SK-N-SH treated with all-trans-retinoic acid at 6 μM for 48 hours (cell line): ENCODE data around the gene NDRG3.

ENCODE experiments used
- ATAC-seq: fragments of 200-7000 bp; cut with Tn5 transposase; 3 replicates; pipeline ENCODE4 v1.9.1; 2020; ENCODE audit warnings: mild to moderate bottlenecking, moderate library complexity
- ARNTL ChIP-seq: fragments of 450-650 bp; formaldehyde crosslinking; IDR thresholded peaks from 2 replicates; pipeline ENCODE4 v1.5.0; 2020; ENCODE audit warnings: low read depth, mild to moderate bottlenecking, moderate library complexity, borderline replicate concordance
- BACH2 ChIP-seq: fragments of 250-450 bp; sonication (Bioruptor Pico); IDR thresholded peaks from 2 replicates; pipeline ENCODE4 v1.9.0; 2021; ENCODE audit warnings: mild to moderate bottlenecking, borderline replicate concordance
- CSDC2 ChIP-seq: fragments of 250-450 bp; sonication (Bioruptor Pico); IDR thresholded peaks from 2 replicates; pipeline ENCODE4 v1.5.0; 2020; ENCODE audit warnings: mild to moderate bottlenecking, moderate library complexity
- CSRNP3 ChIP-seq: fragments of 250-450 bp; sonication (Bioruptor Pico); IDR thresholded peaks from 2 replicates; pipeline ENCODE4 v1.5.1; 2021; ENCODE audit warnings: mild to moderate bottlenecking, moderate library complexity
- GLIS3 ChIP-seq: fragments of 250-450 bp; sonication (Bioruptor Pico); IDR thresholded peaks from 2 replicates; pipeline ENCODE4 v1.5.0; 2020; ENCODE audit warnings: mild to moderate bottlenecking, moderate library complexity
- OSR1 ChIP-seq: fragments of 250-450 bp; sonication (Bioruptor Pico); IDR thresholded peaks from 2 replicates; pipeline ENCODE4 v1.8.0; 2022; ENCODE audit warnings: moderate library complexity, mild to moderate bottlenecking, inconsistent platforms
- POU6F1 ChIP-seq: fragments of 250-450 bp; sonication (Bioruptor Pico); IDR thresholded peaks from 2 replicates; pipeline ENCODE4 v1.8.0; 2021; ENCODE audit warnings: low read depth, mild to moderate bottlenecking, moderate library complexity, borderline replicate concordance
- PPARA ChIP-seq: fragments of 250-450 bp; sonication (Bioruptor Pico); IDR thresholded peaks from 2 replicates; pipeline ENCODE4 v1.5.0; 2020; ENCODE audit warnings: mild to moderate bottlenecking, borderline replicate concordance
- SNAI2 ChIP-seq: fragments of 250-450 bp; sonication (Bioruptor Pico); IDR thresholded peaks from 2 replicates; pipeline ENCODE4 v1.5.0; 2020; ENCODE audit warnings: mild to moderate bottlenecking, moderate library complexity
- TCF4 ChIP-seq: fragments of 250-450 bp; sonication (Bioruptor Pico); IDR thresholded peaks from 2 replicates; pipeline ENCODE4 v1.8.0; 2021; ENCODE audit warnings: mild to moderate bottlenecking, moderate library complexity, borderline replicate concordance
- TOX ChIP-seq: fragments of 250-450 bp; sonication (Bioruptor Pico); IDR thresholded peaks from 2 replicates; pipeline ENCODE4 v1.8.0; 2021; ENCODE audit warnings: mild to moderate bottlenecking, moderate library complexity, borderline replicate concordance
- ZC3H10 ChIP-seq: fragments of 250-450 bp; sonication (Bioruptor Pico); IDR thresholded peaks from 2 replicates; pipeline ENCODE4 v1.5.1; 2021; ENCODE audit warnings: mild to moderate bottlenecking, moderate library complexity
- ZFP3 ChIP-seq: fragments of 250-450 bp; sonication (Bioruptor Pico); IDR thresholded peaks from 2 replicates; pipeline ENCODE4 v1.5.0; 2020; ENCODE audit warnings: mild to moderate bottlenecking, moderate library complexity
- ZFP30 ChIP-seq: fragments of 450-650 bp; formaldehyde crosslinking; IDR thresholded peaks from 2 replicates; pipeline ENCODE4 v1.5.0; 2022; ENCODE audit warnings: mild to moderate bottlenecking, moderate library complexity
- ZNF565 ChIP-seq: fragments of 450-650 bp; formaldehyde crosslinking; conservative IDR thresholded peaks from 2 replicates; pipeline ENCODE4 v1.5.0; 2020; ENCODE audit warnings: low read depth, mild to moderate bottlenecking, moderate library complexity
- ZNF70 ChIP-seq: fragments of 450-650 bp; formaldehyde crosslinking; IDR thresholded peaks from 2 replicates; pipeline ENCODE4 v1.5.0; 2020; ENCODE audit warnings: mild to moderate bottlenecking, moderate library complexity
- ZNF8 ChIP-seq: fragments of 450-650 bp; formaldehyde crosslinking; IDR thresholded peaks from 2 replicates; pipeline ENCODE4 v1.5.0; 2020; ENCODE audit warnings: mild to moderate bottlenecking, moderate library complexity
- TF ChIP-seq, protein P1 (sequence below): fragments of 250-450 bp; sonication (Bioruptor Pico); IDR thresholded peaks from 2 replicates; pipeline ENCODE4 v1.5.1; 2020; ENCODE audit warnings: low read depth, mild to moderate bottlenecking, moderate library complexity
- TF ChIP-seq, protein P2 (sequence below): fragments of 250-450 bp; sonication (Bioruptor Pico); IDR thresholded peaks from 2 replicates; pipeline ENCODE4 v1.8.0; 2020; ENCODE audit warnings: mild to moderate bottlenecking, moderate library complexity, borderline replicate concordance
- TF ChIP-seq, protein P3 (sequence below): fragments of 250-450 bp; sonication (Bioruptor Pico); IDR thresholded peaks from 2 replicates; pipeline ENCODE4 v1.5.0; 2020; ENCODE audit warnings: mild to moderate bottlenecking, moderate library complexity

The NDRG3 gene

GRCh38 chr20:36666181-36666740 is 79.6 kb downstream of the NDRG3 start (continued):
- no peak for TF ChIP-seq BACH2

DNA sequence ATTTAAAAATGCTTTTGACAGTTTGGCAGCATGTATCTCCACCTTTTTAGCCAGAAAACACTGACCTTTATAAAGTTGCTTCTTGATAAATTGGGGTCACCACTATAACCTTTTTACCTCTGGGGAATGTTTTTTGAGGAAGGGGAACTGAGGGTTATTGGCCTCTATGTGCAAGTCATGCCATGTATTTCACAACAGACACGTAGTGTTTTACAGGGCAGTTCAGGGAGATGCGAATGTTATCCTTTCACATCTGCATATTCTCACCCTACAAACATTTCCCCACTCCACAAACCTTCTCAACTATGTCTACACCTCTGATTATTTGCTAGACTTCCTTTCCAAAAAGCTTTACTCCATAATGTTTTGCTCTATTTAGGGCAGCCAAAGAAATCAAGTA is 82.9 kb downstream of the NDRG3 start:
- no peak for TF ChIP-seq PPARA
- no peak for TF ChIP-seq GLIS3 (CRISPR knock-in tag)
- no peak for TF ChIP-seq ZC3H10 (CRISPR knock-in tag)
- TF ChIP-seq OSR1 (CRISPR knock-in tag), result no peak
- no peak for TF ChIP-seq TCF4 (CRISPR knock-in tag)
- TF ChIP-seq BACH2, result no peak
- TF ChIP-seq CSDC2 (CRISPR knock-in tag), result no peak
- ATAC-seq, result no peak

- ATAC-seq, result no peak
- TF ChIP-seq CSRNP3 (CRISPR knock-in tag) (no peak), CSDC2 (CRISPR knock-in tag) (no peak)
Measured at GRCh38 chr20:36658300-36658699, 87.6 kb downstream of the NDRG3 start.

DNA sequence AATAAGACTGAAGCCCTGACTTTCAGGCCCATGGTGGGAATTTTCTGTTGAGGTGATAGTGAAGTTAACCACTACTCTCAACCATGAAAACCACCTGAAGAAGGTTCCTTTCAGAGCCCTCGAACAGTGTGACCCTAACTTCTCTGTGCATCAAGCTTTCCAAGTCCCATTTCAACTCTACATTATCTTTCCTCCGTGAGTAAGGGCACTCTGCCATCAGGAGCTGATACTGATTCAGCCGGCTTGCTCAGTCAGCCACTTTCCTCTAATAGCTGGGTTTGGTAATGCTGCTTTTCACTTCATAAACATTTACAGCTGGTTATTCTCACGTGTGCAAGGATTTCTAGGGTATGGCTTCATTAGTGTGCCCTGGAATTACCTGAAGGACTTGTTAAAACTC is 89.2 kb downstream of the NDRG3 start:
- no peak for TF ChIP-seq ZNF70 (CRISPR knock-in tag)
- no peak for TF ChIP-seq ZNF565 (CRISPR knock-in tag)
- no peak for TF ChIP-seq CSRNP3 (CRISPR knock-in tag)
- TF ChIP-seq, protein P1, sequence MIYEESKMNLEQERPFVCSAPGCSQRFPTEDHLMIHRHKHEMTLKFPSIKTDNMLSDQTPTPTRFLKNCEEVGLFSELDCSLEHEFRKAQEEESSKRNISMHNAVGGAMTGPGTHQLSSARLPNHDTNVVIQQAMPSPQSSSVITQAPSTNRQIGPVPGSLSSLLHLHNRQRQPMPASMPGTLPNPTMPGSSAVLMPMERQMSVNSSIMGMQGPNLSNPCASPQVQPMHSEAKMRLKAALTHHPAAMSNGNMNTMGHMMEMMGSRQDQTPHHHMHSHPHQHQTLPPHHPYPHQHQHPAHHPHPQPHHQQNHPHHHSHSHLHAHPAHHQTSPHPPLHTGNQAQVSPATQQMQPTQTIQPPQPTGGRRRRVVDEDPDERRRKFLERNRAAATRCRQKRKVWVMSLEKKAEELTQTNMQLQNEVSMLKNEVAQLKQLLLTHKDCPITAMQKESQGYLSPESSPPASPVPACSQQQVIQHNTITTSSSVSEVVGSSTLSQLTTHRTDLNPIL, result no peak
- no peak for TF ChIP-seq ZFP3 (CRISPR knock-in tag)
- TF ChIP-seq TOX (CRISPR knock-in tag), result no peak
- no peak for TF ChIP-seq TCF4 (CRISPR knock-in tag)
- TF ChIP-seq, protein P2, sequence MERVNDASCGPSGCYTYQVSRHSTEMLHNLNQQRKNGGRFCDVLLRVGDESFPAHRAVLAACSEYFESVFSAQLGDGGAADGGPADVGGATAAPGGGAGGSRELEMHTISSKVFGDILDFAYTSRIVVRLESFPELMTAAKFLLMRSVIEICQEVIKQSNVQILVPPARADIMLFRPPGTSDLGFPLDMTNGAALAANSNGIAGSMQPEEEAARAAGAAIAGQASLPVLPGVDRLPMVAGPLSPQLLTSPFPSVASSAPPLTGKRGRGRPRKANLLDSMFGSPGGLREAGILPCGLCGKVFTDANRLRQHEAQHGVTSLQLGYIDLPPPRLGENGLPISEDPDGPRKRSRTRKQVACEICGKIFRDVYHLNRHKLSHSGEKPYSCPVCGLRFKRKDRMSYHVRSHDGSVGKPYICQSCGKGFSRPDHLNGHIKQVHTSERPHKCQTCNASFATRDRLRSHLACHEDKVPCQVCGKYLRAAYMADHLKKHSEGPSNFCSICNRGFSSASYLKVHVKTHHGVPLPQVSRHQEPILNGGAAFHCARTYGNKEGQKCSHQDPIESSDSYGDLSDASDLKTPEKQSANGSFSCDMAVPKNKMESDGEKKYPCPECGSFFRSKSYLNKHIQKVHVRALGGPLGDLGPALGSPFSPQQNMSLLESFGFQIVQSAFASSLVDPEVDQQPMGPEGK (CRISPR knock-in tag), result no peak
- no peak for TF ChIP-seq OSR1 (CRISPR knock-in tag)
- TF ChIP-seq SNAI2, result no peak
- TF ChIP-seq CSDC2 (CRISPR knock-in tag), result no peak
- no peak for TF ChIP-seq BACH2
- no peak for TF ChIP-seq GLIS3 (CRISPR knock-in tag)
- no peak for TF ChIP-seq POU6F1 (CRISPR knock-in tag)
- TF ChIP-seq ZNF8 (CRISPR knock-in tag), result no peak
- TF ChIP-seq, protein P3, sequence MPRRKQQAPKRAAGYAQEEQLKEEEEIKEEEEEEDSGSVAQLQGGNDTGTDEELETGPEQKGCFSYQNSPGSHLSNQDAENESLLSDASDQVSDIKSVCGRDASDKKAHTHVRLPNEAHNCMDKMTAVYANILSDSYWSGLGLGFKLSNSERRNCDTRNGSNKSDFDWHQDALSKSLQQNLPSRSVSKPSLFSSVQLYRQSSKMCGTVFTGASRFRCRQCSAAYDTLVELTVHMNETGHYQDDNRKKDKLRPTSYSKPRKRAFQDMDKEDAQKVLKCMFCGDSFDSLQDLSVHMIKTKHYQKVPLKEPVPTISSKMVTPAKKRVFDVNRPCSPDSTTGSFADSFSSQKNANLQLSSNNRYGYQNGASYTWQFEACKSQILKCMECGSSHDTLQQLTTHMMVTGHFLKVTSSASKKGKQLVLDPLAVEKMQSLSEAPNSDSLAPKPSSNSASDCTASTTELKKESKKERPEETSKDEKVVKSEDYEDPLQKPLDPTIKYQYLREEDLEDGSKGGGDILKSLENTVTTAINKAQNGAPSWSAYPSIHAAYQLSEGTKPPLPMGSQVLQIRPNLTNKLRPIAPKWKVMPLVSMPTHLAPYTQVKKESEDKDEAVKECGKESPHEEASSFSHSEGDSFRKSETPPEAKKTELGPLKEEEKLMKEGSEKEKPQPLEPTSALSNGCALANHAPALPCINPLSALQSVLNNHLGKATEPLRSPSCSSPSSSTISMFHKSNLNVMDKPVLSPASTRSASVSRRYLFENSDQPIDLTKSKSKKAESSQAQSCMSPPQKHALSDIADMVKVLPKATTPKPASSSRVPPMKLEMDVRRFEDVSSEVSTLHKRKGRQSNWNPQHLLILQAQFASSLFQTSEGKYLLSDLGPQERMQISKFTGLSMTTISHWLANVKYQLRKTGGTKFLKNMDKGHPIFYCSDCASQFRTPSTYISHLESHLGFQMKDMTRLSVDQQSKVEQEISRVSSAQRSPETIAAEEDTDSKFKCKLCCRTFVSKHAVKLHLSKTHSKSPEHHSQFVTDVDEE (CRISPR knock-in tag), result no peak
- no peak for TF ChIP-seq ZC3H10 (CRISPR knock-in tag)
- TF ChIP-seq ARNTL (CRISPR knock-in tag), result no peak
- TF ChIP-seq ZFP30 (CRISPR knock-in tag), result no peak
- no peak for ATAC-seq
